Spinal cord (tissue), 10 donors: ENCODE results near the gene PPP1R12A. TPM values are rescaled to one million over a fixed set of nuclear protein-coding genes. Genes with fewer than 3 reads are reported as not detected.

Source experiments
- DNase-seq, 6 donors: peaks; one replicate each; pipeline versions ENCODE4 v3.0.0 to v3.0.0-alpha.2; 2013 to 2015; ENCODE audit warnings: low spot score in 6 of 6, low read depth in 4 of 6
- H3K27ac ChIP-seq: one replicate; pipeline ENCODE4 v1.5.1; 2013; ENCODE audit warnings: low read depth, low read length, control low read depth
- H3K27me3 ChIP-seq: one replicate; pipeline ENCODE4 v1.6.1; 2013; ENCODE audit warnings: low read length; ENCODE audit not compliant: control insufficient read depth, insufficient read depth
- H3K36me3 ChIP-seq: one replicate; pipeline ENCODE4 v1.6.1; 2013; ENCODE audit warnings: low read length; ENCODE audit not compliant: control insufficient read depth, insufficient read depth
- H3K4me1 ChIP-seq: one replicate; pipeline ENCODE4 v1.6.1; 2013; ENCODE audit warnings: low read length; ENCODE audit not compliant: control insufficient read depth, insufficient read depth
- H3K4me3 ChIP-seq: one replicate; pipeline ENCODE4 v1.5.1; 2013; ENCODE audit warnings: low read depth, low read length, control low read depth
- H3K9me3 ChIP-seq: one replicate; pipeline ENCODE4 v1.6.1; 2013; ENCODE audit warnings: low read length; ENCODE audit not compliant: control insufficient read depth, insufficient read depth
- WGBS: methylation state at CpG from one replicate; pipeline ENCODE4 v1.1.5; 2013; ENCODE audit warnings: missing lambda C conversion rate; ENCODE audit not compliant: insufficient coverage; 5-methylcytosine and 5-hydroxymethylcytosine counted together
- polyA plus RNA-seq, 2 donors: library from polyadenylated mRNA; unstranded; fragments of 120-200 nt; gene quantifications; one replicate each; pipeline ENCODE4 v1.2.1, GENCODE V29; 2013; ENCODE audit not compliant: insufficient read length in 2 of 2
- total RNA-seq, 2 donors: library from RNA; depleted of rRNA in 1 of 2; stranded (reverse); fragments of 120-200 nt in 1 of 2; fragments of >200 nt in 1 of 2; gene quantifications; one replicate each; pipeline versions ENCODE4 v1.2.3 to v1.2.4, GENCODE V29; 2013 to 2014
- donor health status: healthy.

PPP1R12A gene
- total and polyA plus RNA-seq, 4 donors: 42.5 to 165 (median 94.0) TPM

DNA sequence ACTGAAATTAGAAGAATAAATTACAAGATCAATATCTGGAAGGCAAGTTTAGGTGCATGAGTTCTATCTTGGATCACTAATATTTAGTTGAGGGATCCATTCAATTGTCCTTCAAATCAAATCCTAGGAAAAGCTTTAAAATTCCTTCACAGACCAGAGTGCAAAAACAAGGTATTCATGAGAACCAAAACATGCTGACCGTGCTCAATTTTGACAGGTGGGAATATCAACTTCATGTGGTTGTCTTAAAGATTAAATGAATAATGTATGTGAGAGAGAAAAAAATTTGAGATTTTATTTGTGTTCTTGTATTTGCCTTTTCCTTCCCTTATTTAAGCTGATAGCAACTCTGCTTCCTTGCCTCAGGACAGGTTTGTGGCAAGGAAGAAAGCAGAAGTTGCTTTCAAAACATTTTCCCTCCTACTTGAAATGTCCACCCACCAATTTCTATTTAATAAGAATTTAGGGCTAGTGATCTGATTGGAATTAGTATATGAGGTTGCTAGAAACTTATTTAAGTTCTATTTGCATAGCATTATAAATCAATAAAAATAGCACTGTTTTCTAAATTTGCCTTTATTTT is 4.9 kb upstream of the PPP1R12A start:
- H3K27me3 ChIP-seq: no peaks in the 10 kb centered on the region
- WGBS: 100% methylated on average over 1 of the region's 1 CpG
- no peaks in the 10 kb centered on the region for H3K4me1 ChIP-seq
- no peak overlapping the region for H3K27ac ChIP-seq
- no peak for DNase-seq
- no peaks in the 10 kb centered on the region for H3K9me3 ChIP-seq
- no peaks in the 10 kb centered on the region for H3K36me3 ChIP-seq
- H3K4me3 ChIP-seq: no peak overlapping the region

DNA sequence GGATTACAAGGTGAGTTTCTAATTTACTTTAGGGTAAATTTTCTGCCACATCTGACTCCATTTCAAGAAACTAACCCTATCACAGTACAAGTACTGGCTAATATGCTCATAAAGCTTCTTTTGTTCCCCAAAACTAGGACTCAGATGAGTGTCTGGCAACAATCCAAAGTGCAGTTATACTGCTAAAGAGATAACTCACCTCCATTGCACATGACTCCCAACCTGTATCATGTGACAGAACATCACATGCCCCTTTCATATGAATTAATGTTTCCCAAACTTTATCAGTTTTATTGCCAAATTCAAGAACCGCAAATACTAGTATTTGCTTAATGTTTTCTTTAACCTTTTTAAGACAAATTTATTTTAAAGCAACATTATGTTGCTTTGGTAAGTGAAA is 3.9 kb upstream of the PPP1R12A start:
- H3K27ac ChIP-seq: no peak overlapping the region
- no peaks in the 10 kb centered on the region for H3K36me3 ChIP-seq
- no peak overlapping the region for H3K4me3 ChIP-seq
- H3K4me1 ChIP-seq: no peaks in the 10 kb centered on the region
- no CpG with 5 or more reads among the region's 1 CpG for WGBS
- H3K27me3 ChIP-seq: no peaks in the 10 kb centered on the region
- no peaks in the 10 kb centered on the region for H3K9me3 ChIP-seq
- DNase-seq: no peak

DNA sequence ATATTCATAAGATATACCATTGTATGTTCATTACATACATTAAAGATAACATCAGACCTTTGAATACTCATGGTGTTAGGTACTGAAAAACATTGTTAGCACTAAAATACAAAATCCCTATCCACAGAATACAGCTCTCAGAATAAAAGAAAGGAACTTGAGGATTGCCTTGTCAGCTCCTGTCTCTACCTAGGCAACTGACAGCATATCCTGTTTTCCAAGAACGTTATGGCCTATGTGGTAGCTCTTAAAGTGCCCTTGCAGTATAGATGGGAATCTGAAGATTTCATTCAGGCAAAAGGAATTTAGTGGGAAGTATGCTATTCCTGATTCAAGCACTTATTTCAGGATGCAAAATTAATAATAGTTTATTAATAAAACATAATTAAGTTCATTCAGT is 1.8 kb upstream of the PPP1R12A start:
- no peaks in the 10 kb centered on the region for H3K4me1 ChIP-seq
- no peaks in the 10 kb centered on the region for H3K36me3 ChIP-seq
- no peak for DNase-seq
- no peaks in the 10 kb centered on the region for H3K9me3 ChIP-seq
- H3K4me3 ChIP-seq: no peak overlapping the region
- no CpG with 5 or more reads among the region's 1 CpG for WGBS
- H3K27me3 ChIP-seq: no peaks in the 10 kb centered on the region
- H3K27ac ChIP-seq: no peak overlapping the region

DNA sequence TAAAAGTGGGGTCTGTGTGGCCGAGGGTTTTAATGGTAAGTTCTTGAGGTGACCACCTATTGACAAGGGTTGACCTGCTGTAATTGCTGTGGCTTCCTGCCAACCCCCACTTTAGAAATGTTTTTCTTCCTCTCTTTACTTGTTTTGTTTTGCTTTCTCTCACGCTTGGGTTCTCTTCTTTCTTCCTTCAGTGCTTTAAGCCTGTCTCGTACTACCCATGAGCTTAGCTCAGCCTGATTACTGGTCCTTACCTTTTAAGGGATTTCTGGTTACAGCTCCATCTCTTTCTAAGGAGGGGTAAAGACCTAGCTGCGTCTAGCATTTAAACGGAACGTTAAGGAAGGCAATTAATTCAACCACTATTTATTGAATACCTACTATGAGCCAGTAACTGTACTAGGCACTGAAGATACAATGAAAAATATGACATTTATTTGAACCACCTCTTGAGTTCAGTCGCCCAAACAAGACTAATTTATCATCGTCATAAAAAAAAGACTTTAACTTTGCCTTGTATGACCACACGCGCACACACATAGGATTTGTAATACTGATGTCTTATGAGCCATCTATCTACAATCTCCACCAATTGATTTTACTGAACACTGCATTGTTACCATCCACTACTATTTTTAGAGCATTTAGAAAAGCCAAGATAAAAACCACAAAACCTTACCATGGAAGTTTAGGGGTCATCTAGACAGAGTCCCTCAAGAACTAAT is 888 bp upstream of the PPP1R12A start:
- 33% methylated on average over 6 of the region's 10 CpGs for WGBS
- Histone ChIP-seq H3K27me3 (no peaks in the 10 kb centered on the region), H3K4me3 (peak overlapping the region; percentile 81), H3K27ac (peak overlapping the region; percentile 95), H3K4me1 (no peaks in the 10 kb centered on the region), H3K9me3 (no peaks in the 10 kb centered on the region), H3K36me3 (no peaks in the 10 kb centered on the region)
- peak in 2 of 6 donors; percentile 11 to 31 for DNase-seq

DNA sequence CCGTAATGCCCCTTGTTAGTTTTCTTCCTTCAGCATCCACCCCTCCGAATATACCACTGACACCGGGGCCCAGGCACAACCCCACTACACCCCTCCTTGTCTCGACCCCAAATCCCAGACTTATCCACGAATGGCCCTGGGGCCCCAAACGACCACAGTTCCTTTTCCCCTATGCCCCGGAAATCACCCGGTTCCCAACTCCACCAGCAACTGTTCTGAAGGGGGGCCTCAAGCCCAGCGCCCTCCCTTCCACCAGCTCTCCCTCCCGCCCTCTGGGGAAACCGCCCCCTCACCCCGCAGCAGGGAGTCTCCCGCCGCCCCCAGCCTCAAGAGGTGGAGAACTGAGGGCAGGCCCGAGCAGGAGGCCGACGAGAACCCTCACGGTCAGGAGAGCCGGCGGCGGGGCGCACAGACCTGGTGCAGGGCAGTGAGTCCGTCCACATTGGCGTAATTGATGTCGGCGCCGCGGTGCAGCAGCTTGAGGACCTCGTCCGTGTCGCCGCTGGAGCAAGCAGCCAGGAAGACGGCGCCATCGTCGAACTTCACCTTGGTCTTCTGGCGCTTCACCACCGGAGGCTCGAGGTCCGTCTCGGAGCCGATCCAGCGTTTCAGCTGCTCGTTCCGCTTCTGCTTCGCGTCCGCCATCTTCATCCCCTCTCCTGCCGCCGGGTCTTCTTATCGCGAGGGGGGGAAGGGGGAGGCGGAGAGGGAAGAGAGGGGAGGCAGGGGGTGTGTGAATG is 446 bp downstream of the PPP1R12A start:
- WGBS: 0% methylated on average over 37 of the region's 53 CpGs
- Histone ChIP-seq H3K27ac (peak overlapping the region; percentile 95), H3K9me3 (no peaks in the 10 kb centered on the region), H3K4me1 (no peaks in the 10 kb centered on the region), H3K36me3 (no peaks in the 10 kb centered on the region), H3K27me3 (no peaks in the 10 kb centered on the region), H3K4me3 (peak overlapping the region; percentile 81)
- peak; percentile 31 to 81 (median 57) for DNase-seq

DNA sequence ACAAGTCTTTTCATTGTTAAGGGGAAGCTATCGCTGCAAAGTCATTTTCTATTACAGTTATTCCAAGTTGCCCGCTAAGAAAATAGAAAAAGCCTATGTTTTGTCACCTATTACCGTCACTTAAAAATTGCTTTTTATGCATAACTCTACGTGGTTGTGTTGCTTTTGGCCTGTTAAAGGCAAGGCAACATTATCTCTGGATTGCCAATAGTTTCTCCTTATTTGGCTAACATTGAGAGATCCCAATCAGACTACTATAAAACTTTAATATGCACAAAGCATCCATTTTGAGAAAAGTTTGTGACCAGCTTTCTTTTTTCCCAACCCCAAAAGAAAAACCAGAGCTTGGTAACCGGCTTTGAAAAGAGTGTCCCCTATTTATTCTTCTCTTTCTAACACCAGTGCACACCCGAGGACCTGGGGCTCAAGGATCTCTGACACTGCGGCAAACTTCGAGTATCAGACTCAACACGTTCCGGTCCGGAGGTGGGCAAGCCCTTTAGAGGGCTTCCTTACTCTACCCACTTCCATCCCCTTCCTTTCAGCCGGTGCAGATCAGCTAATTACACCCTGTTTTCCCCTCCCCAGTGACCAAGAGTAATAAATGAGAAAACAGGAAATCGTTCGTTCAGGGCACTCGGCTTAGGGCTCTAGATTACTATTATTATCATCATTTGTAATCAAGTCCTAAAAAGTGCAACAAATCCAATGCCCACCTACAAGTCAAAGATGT is 1.2 kb downstream of the PPP1R12A start:
- H3K27ac ChIP-seq: peak overlapping the region; percentile 95
- H3K36me3 ChIP-seq: no peaks in the 10 kb centered on the region
- H3K4me3 ChIP-seq: peak overlapping the region; percentile 81
- DNase-seq: peak in 3 of 6 donors; percentile 38 to 54 (median 44)
- 0% methylated on average over 4 of the region's 15 CpGs for WGBS
- no peaks in the 10 kb centered on the region for H3K9me3 ChIP-seq
- H3K4me1 ChIP-seq: no peaks in the 10 kb centered on the region
- H3K27me3 ChIP-seq: no peaks in the 10 kb centered on the region

DNA sequence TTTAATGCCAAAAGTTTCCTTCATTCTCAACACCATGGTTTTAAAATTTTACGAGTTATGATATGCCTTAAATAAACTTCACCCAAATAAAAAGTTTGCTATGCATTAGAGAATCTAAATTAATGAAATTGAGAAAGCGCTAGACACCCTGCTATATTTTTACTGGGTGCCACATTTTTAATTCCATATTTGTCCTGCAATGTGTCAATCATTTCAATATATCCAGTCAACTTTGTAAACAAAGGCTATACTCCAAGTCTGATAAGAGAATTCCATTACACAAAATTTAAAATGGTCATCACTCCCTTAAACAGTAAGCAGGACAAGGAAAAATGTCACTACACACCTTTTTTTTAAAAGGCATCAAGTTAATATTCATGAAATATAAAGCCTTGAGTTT is 1.9 kb downstream of the PPP1R12A start:
- no peaks in the 10 kb centered on the region for H3K9me3 ChIP-seq
- DNase-seq: no peak
- no peaks in the 10 kb centered on the region for H3K4me1 ChIP-seq
- H3K4me3 ChIP-seq: peak overlapping the region; percentile 81
- no peaks in the 10 kb centered on the region for H3K36me3 ChIP-seq
- peak overlapping the region; percentile 95 for H3K27ac ChIP-seq
- no CpG with 5 or more reads among the region's 2 CpGs for WGBS
- H3K27me3 ChIP-seq: no peaks in the 10 kb centered on the region

DNA sequence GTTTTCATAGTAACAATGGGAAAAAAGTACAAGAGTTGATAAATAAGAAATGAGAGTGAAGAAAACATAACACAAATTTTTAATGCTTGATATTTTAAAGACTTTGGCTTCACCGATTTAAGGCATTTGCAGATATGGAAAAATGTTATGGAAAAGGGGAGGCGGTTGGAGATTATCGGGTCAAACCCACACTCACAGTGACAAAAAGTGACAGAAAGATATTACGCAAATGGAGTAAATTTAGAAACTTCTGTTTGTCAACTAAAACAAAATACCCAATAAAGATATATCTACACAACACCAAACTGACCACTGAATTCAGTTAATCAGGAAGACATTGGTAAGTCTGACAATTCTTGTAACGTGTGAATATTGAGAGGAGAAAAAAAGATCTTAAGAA is 2.5 kb downstream of the PPP1R12A start:
- H3K4me1 ChIP-seq: no peaks in the 10 kb centered on the region

DNA sequence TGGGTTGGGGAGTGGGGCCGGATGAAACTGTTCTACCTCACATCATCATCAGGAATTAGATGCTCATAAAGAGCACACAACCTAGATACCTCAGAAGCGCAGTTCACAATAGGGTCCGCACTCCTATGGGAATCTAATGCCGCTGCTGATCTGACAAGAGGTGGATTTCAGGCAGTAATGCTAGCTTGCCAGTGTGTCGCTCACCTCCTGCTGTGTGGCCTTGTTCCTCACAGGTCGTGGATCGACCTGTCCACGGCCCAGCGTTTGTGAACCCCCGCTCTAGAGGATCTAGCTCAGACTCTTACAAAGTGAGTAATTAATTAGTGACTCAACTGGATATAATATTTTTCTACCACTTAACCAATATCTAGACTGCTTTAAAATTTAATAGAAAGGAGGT is 5.8 kb downstream of the PPP1R12A start:
- WGBS: 87% methylated on average over 4 of the region's 10 CpGs

More for the DNA sequence above, 2.5 kb downstream of the PPP1R12A start:
- Histone ChIP-seq H3K36me3 (no peaks in the 10 kb centered on the region), H3K27ac (no peak overlapping the region), H3K27me3 (no peaks in the 10 kb centered on the region), H3K9me3 (no peaks in the 10 kb centered on the region), H3K4me3 (peak overlapping the region; percentile 81)
- no CpG with 5 or more reads among the region's 5 CpGs for WGBS
- DNase-seq: no peak

More for the DNA sequence above, 5.8 kb downstream of the PPP1R12A start:
- H3K27me3 ChIP-seq: no peaks in the 10 kb centered on the region
- H3K4me1 ChIP-seq: no peaks in the 10 kb centered on the region
- no peak for DNase-seq
- no peaks in the 10 kb centered on the region for H3K9me3 ChIP-seq
- no peak overlapping the region for H3K4me3 ChIP-seq
- no peak overlapping the region for H3K27ac ChIP-seq
- H3K36me3 ChIP-seq: no peaks in the 10 kb centered on the region
